Breast epithelium (tissue), 4 donors: ENCODE measurements around the gene PTPRS. TPM values are rescaled to one million over a fixed set of nuclear protein-coding genes. Genes with fewer than 3 reads are reported as not detected.

Source experiments
- DNase-seq, 2 donors: peaks; one replicate each; pipeline ENCODE4 v3.0.0-alpha.2; 2019; ENCODE audit warnings: low spot score in 2 of 2
- H3K27ac ChIP-seq, 2 donors: fragments of 200-600 bp; sonication (generic) in 1 of 2; one replicate each; pipeline ENCODE4 v1.5.1; 2016 to 2019; ENCODE audit warnings: mild to moderate bottlenecking in 1 of 2
- H3K27me3 ChIP-seq, 2 donors: fragments of 200-600 bp; sonication (generic) in 1 of 2; one replicate each; pipeline versions ENCODE4 v1.5.1 to v1.6.0; 2017 to 2019; ENCODE audit warnings: control low read depth in 1 of 2, mild to moderate bottlenecking in 1 of 2
- H3K36me3 ChIP-seq: fragments of 200-600 bp; one replicate; pipeline ENCODE4 v1.5.1; 2019
- H3K4me1 ChIP-seq, 2 donors: fragments of 200-600 bp; sonication (generic); one replicate each; pipeline ENCODE4 v1.5.1; 2016 to 2019; ENCODE audit warnings: control low read depth in 1 of 2
- H3K4me3 ChIP-seq, 3 donors: fragments of 200-600 bp; sonication (generic); 1 replicate in 2 of 3; 2 replicates in 1 of 3; pipeline ENCODE4 v1.5.1; 2016 to 2019; ENCODE audit warnings: mild to moderate bottlenecking in 3 of 3, moderate library complexity in 2 of 3
- H3K9me3 ChIP-seq, 2 donors: fragments of 200-600 bp; sonication (generic) in 1 of 2; one replicate each; pipeline ENCODE4 v1.5.1; 2016 to 2019; ENCODE audit warnings: control low read depth in 1 of 2
- POLR2A ChIP-seq: fragments of 450-650 bp; IDR thresholded peaks from one replicate; pipeline ENCODE4 v1.6.1; 2016; ENCODE audit warnings: antibody characterized with exemption, mild to moderate bottlenecking, moderate library complexity
- POLR2AphosphoS5 ChIP-seq, 3 donors: sonication (generic); formaldehyde crosslinking; IDR thresholded peaks; one replicate each; pipeline ENCODE4 v1.6.1; 2017; ENCODE audit warnings: antibody characterized with exemption in 3 of 3
- intact Hi-C: fragments of 100-400 bp; cut with DNase I; formaldehyde crosslinking; loops from one replicate; pipeline ENCODE4 v1.15.1; 2023; ENCODE audit warnings: low total_unique reads
- total RNA-seq, 3 donors: library from RNA; depleted of rRNA; stranded (reverse); fragments of >200 nt; gene quantifications; one replicate each; pipeline ENCODE4 v1.1.0, GENCODE V29; 2016
- TF ChIP-seq, protein P1 (sequence below), 3 donors: fragments of 450-650 bp; IDR thresholded peaks; one replicate each; pipeline ENCODE4 v1.5.1; 2016 to 2017; ENCODE audit warnings: antibody characterized with exemption in 3 of 3, mild to moderate bottlenecking in 3 of 3, moderate library complexity in 3 of 3

Gene PTPRS
- total RNA-seq, 3 donors from 2014 or later: 111 to 603 (median 114) TPM

DNA sequence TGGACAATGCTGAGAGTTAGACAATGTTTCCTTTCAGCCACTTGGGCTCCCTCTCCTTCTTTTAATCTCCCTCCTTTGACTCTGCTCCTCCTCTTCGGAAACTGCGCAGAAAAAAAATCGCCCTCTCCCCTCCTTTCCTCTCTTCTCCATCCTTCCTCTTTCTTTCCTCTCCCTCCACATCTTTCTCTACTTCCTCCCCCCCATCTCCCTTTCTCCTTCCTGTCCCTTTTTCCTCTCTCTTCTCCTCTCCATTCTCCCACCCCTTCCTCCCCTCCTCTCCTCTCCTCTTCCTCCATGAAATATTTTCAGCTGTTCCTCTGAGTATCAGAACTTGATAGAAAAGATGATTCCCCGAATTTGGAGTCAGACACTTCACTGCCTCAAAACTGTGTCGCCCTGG is 15.1 kb upstream of the PTPRS start:
- peaks cover 0 to 59% of the 10 kb centered on the region in 2 donors for H3K27me3 ChIP-seq
- H3K4me3 ChIP-seq: no peak overlapping the region
- TF ChIP-seq, protein P1, sequence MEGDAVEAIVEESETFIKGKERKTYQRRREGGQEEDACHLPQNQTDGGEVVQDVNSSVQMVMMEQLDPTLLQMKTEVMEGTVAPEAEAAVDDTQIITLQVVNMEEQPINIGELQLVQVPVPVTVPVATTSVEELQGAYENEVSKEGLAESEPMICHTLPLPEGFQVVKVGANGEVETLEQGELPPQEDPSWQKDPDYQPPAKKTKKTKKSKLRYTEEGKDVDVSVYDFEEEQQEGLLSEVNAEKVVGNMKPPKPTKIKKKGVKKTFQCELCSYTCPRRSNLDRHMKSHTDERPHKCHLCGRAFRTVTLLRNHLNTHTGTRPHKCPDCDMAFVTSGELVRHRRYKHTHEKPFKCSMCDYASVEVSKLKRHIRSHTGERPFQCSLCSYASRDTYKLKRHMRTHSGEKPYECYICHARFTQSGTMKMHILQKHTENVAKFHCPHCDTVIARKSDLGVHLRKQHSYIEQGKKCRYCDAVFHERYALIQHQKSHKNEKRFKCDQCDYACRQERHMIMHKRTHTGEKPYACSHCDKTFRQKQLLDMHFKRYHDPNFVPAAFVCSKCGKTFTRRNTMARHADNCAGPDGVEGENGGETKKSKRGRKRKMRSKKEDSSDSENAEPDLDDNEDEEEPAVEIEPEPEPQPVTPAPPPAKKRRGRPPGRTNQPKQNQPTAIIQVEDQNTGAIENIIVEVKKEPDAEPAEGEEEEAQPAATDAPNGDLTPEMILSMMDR (IDR thresholded peaks at IDR 0.05): no peak
- TF ChIP-seq POLR2AphosphoS5 (IDR thresholded peaks at IDR 0.05) (no peak), POLR2A (no peak)
- H3K4me1 ChIP-seq: no peaks in the 10 kb centered on the region
- no peaks in the 10 kb centered on the region for H3K36me3 ChIP-seq
- DNase-seq: no peak
- intact Hi-C loops: no loop called here
- H3K27ac ChIP-seq: no peak overlapping the region
- H3K9me3 ChIP-seq: no peaks in the 10 kb centered on the region

DNA sequence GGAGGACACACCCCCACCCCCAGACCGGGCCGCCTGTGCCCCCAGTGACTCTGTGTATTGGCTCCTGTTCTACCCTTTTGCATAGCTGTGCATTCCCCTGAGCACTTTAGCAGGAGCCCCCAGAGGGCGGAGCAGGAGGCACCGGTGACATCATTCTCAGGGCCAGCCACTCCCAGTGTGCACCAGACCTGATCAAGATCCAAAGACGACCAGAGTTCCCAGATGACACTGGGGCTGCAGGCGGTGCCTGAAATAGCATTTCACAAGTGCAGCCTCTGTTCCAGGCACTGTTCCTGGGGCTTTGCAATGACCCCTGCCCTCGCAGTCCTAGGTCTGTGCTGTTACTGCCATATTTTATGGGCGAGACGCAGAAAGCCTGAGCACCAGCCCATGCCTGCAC is 14.5 kb upstream of the PTPRS start:
- intact Hi-C loops: no loop called here
- TF ChIP-seq, protein P1 (IDR thresholded peaks at IDR 0.05): no peak
- TF ChIP-seq POLR2AphosphoS5 (IDR thresholded peaks at IDR 0.05) (no peak), POLR2A (no peak)
- H3K36me3 ChIP-seq: no peaks in the 10 kb centered on the region
- DNase-seq: no peak
- H3K4me3 ChIP-seq: no peak overlapping the region
- H3K9me3 ChIP-seq: no peaks in the 10 kb centered on the region
- no peaks in the 10 kb centered on the region for H3K4me1 ChIP-seq
- peaks cover 0 to 53% of the 10 kb centered on the region in 2 donors for H3K27me3 ChIP-seq
- no peak overlapping the region for H3K27ac ChIP-seq

DNA sequence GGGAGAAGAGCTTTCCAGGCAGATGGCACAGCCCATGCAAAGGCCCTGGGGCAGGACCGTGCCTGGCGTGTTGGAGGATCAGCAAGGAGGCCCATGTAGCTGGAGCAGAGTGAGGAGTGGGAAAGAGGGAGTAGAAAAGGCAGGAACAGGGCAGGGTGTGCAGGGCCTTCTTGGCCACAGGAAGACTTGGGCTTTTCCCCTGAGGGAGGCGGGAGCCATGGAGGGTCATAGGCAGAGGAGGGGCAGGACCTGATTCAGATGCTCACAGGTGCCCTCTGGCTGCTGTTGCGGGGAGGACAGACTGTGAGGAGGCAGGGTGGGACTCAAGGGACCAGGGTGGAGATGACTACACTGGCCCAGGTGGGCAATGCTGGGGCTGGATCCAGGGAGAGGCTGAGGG is 13.8 kb upstream of the PTPRS start:
- Histone ChIP-seq H3K27ac (no peak overlapping the region), H3K4me1 (no peaks in the 10 kb centered on the region), H3K27me3 (peaks cover 0 to 48% of the 10 kb centered on the region in 2 donors), H3K4me3 (no peak overlapping the region), H3K36me3 (no peaks in the 10 kb centered on the region), H3K9me3 (no peaks in the 10 kb centered on the region)
- no peak for DNase-seq
- TF ChIP-seq, protein P1 (IDR thresholded peaks at IDR 0.05): no peak
- TF ChIP-seq POLR2A: no peak
- TF ChIP-seq POLR2AphosphoS5 (IDR thresholded peaks at IDR 0.05): no peak
- intact Hi-C loops: no loop called here

DNA sequence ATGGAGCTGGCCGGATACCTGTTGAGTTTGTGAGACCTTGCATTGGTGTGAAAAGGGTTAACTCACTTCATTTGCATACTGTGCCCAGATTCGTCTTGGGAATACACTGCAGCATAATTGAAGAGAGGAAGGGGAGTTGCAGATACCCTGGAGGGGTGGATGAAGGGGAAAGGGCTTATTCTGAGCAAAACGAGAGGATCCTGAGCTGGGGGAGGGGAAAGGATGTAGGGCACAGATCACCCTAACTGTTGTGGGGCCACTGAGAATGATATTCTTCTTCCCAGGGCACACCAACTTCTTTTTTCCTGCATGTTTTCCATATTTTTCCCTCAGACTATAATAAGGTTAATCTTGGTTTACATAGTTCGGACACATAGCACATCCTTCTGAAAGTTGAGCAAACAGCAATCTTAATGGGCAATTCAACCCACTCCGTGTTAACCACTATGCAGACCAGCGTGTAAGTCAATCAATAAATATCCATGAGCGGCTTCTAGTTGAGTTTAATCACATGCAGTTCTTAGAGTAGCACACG is 11.7 kb upstream of the PTPRS start:
- TF ChIP-seq POLR2A: no peak
- TF ChIP-seq POLR2AphosphoS5 (IDR thresholded peaks at IDR 0.05): no peak
- TF ChIP-seq, protein P1 (IDR thresholded peaks at IDR 0.05): no peak
- no peak overlapping the region for H3K4me3 ChIP-seq
- no peaks in the 10 kb centered on the region for H3K36me3 ChIP-seq
- no peak for DNase-seq
- H3K9me3 ChIP-seq: no peaks in the 10 kb centered on the region
- peaks cover 0 to 31% of the 10 kb centered on the region in 2 donors for H3K27me3 ChIP-seq
- H3K4me1 ChIP-seq: no peaks in the 10 kb centered on the region
- no peak overlapping the region for H3K27ac ChIP-seq
- intact Hi-C loops: no loop called here

DNA sequence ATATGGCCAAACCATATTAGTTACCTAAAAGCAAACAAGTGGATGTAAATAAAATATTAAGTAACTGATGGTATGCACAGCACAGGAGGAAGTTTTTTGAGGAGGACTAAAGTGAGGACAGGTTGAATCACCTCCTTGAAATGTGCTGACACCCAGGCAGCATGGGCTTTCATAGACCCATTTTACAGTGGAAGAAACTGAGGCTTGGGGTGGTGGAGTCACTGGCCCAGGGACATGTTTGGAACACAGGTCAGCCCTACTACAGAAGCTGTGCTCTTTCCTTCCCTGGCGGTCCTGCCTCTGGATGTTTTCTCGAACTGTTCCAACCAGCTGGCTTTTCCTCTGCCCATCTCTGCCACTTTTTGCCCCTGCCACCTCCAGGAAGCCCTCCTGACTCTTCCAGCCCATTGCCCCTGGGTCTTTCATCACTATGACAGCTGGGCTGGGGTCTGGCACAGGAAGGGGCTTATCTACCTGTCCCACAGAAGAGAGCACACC is 11.2 kb upstream of the PTPRS start:
- TF ChIP-seq, protein P1 (IDR thresholded peaks at IDR 0.05): no peak
- no peak for TF ChIP-seq POLR2A
- no peak for TF ChIP-seq POLR2AphosphoS5 (IDR thresholded peaks at IDR 0.05)
- Histone ChIP-seq H3K9me3 (no peaks in the 10 kb centered on the region), H3K4me1 (no peaks in the 10 kb centered on the region), H3K27ac (no peak overlapping the region), H3K4me3 (no peak overlapping the region), H3K36me3 (no peaks in the 10 kb centered on the region), H3K27me3 (peaks cover 0 to 27% of the 10 kb centered on the region in 2 donors)
- intact Hi-C loops: no loop called here
- no peak for DNase-seq
